NCI-H187 (cell line): ENCODE measurements around the gene PYM1.

Source experiments
- DNase-seq, 2 experiments: peaks; one replicate each; lab custom pipeline; 2025; lab: John Stamatoyannopoulos, UW

PYM1 gene

GRCh38 chr12:55927588-55928502 lies at the start of gene PYM1:
TSS of gene PYM1 (minus strand) at chr12:55927894. CDS start at chr12:55927761, 133 bp downstream.
- DNase-seq, result peak in 1 of 2 experiments; percentile 71

GRCh38 chr12:55974308-55974730 lies 46.6 kb upstream of the PYM1 start:
- DNase-seq, result no peak

GRCh38 chr12:55973599-55974307 lies 46.1 kb upstream of the PYM1 start, which contains the start of gene RAB5B:
TSS of gene RAB5B (plus strand) at chr12:55974078. CDS start at chr12:55986961, 12,883 bp downstream.
- peak; percentile 99 to 100 for DNase-seq

- no peak for DNase-seq
Observed at GRCh38 chr12:55972911-55973598, 45.4 kb upstream of the PYM1 start.

- DNase-seq, result no peak
Observed at GRCh38 chr12:55972456-55972855, 44.8 kb upstream of the PYM1 start.

- DNase-seq, result no peak
Observed at GRCh38 chr12:55972042-55972441, 44.3 kb upstream of the PYM1 start.

GRCh38 chr12:55970775-55971174 lies 43.1 kb upstream of the PYM1 start:
- no peak for DNase-seq

- no peak for DNase-seq
Observed at GRCh38 chr12:55969356-55969755, 41.7 kb upstream of the PYM1 start.

GRCh38 chr12:55966408-55967281 lies 39.0 kb upstream of the PYM1 start, which contains the start of gene CDK2:
TSS of gene CDK2 (plus strand) at chr12:55966830. CDS start at chr12:55967009, 179 bp downstream.
- DNase-seq, result peak; percentile 62 to 84

GRCh38 chr12:55965941-55966407 lies 38.3 kb upstream of the PYM1 start, which contains the start of gene PMEL:
TSS of gene PMEL (minus strand) at chr12:55966042. CDS start at chr12:55966011, 31 bp downstream.
- no peak for DNase-seq

GRCh38 chr12:55965240-55965639 lies 37.5 kb upstream of the PYM1 start:
- no peak for DNase-seq

GRCh38 chr12:55963760-55964159 lies 36.1 kb upstream of the PYM1 start:
- no peak for DNase-seq

- no peak for DNase-seq
Observed at GRCh38 chr12:55957106-55957859, 29.6 kb upstream of the PYM1 start.

GRCh38 chr12:55955800-55956508 lies 28.3 kb upstream of the PYM1 start:
- no peak for DNase-seq

- no peak for DNase-seq
Observed at GRCh38 chr12:55955344-55955743, 27.6 kb upstream of the PYM1 start.

GRCh38 chr12:55946553-55946952 lies 18.9 kb upstream of the PYM1 start:
- no peak for DNase-seq

- DNase-seq, result no peak
Observed at GRCh38 chr12:55942577-55943136, 15.0 kb upstream of the PYM1 start.

- no peak for DNase-seq
Observed at GRCh38 chr12:55942055-55942454, 14.4 kb upstream of the PYM1 start.

GRCh38 chr12:55940065-55940732 lies 12.5 kb upstream of the PYM1 start:
- peak; percentile 77 to 80 for DNase-seq
